Stimulated activated CD4-positive, alpha-beta T cell treated with anti-CD3 and anti-CD28 coated beads, Interleukin-12 subunit alpha, Interleukin-12 subunit beta, amount 100 ng/mL, for 4 hours (primary cell): Measurements from ENCODE around the gene CIB4.

Source experiments
- DNase-seq: peaks from one replicate; pipeline ENCODE4 v3.0.0-alpha.2; 2020

CIB4 gene

DNA sequence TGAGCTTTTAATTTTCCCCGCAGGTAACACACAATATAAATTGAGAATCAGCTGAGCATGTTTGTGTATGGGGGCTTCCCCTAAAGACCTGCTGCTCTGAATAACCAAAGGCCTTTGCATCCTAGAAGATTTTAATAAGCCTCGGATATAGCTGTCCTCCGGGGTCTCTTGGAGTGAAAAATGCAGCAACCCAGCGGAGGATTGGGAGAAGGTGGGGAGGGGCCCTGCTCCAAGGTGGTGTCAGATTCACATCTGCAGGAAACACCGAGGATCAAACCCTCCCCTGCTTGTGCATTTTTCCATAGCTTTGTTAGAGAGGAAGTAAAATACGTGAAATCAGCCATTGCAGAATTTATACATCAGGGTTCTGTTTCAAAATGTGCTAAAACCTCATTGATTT, 100.2 kb downstream of the CIB4 start:
- no peak for DNase-seq

DNA sequence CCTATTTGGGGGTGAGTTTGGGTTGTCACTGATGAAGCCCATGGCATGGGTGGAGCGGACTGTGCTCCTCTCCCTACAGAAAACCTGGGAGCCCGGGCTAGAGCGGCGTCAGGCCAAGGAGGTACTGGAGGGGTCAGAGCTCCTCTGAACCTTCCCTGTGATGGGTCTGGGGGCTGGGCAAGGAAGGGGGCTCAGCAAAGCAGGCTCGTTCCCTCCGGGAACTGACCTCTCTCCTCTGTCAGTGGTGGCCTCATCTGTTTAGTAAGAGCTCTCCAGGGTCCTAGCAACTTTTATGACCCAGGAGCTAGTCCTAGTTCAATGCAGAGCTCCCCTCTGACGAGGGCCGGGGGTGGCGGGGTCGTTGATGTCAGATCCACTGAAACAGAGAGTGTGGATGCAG, 100.9 kb downstream of the CIB4 start:
- DNase-seq: no peak

DNA sequence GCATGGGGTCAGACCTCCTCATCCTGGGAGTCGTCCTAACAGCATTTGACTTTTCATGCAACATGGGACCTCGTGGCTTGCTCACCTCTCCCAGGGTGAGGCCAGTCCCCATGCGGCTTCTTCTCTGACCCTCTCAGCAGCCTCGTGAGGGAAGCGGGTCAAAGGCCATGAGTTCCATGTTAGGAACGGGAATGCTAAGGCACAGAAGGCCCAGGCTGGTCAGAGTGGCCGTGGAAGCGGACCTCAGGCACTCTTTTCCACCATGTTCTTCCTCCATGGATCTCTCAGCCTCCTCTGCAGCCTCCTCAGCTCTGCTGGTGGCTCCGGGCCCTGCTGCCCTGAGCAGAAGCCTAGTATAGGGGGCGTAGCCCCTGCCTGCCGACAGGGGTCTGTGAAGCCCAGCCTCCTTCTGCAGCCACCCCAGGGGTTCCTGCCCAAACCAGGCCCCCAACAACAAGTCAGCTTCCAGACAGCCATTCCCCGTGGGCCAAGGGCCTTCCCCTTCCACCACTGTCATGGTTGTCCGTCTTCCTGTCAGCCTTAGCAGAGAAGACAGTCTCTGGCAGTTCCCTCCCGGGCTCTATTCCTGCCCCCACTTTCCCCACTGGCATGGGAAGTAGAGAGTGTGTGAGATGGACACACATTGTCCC, 103.2 kb downstream of the CIB4 start:
- no peak for DNase-seq

DNA sequence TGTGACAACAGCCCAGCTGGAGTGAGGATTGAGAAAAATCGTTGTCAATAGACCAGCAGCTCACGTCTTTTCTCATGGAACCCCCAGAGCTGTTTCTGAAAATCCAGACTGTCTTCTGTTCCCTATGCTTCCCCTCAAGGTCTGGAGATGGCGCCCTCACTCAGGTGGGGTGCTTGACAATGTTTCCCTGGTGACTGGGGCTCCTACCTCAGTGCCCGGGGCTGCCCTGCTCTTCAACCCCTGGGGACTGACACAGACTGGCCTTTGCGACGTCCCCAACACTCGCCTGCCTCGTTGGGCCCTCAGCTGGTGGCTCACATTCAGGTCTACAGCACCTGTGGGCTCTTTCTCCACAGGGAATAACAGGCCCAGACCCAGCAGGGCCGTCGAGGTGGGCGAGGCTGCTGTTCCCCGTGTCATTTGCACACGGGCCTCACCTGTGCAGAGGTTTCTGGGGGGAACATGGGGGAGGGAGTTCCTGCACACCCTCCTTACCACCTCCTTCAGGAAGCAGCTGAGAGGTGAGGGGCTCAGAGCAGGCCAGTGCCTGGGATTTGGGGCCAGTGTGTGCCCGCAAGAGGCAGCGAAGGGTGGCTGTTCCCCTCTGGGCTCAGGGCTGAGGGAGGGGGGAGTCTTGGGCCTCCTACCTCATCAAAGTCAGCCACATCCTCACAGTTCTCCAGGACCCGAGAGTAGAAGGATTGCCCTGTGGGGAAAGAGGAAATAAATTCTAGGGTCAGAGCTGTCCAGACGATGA, 103.9 kb downstream of the CIB4 start:
- no peak for DNase-seq

DNA sequence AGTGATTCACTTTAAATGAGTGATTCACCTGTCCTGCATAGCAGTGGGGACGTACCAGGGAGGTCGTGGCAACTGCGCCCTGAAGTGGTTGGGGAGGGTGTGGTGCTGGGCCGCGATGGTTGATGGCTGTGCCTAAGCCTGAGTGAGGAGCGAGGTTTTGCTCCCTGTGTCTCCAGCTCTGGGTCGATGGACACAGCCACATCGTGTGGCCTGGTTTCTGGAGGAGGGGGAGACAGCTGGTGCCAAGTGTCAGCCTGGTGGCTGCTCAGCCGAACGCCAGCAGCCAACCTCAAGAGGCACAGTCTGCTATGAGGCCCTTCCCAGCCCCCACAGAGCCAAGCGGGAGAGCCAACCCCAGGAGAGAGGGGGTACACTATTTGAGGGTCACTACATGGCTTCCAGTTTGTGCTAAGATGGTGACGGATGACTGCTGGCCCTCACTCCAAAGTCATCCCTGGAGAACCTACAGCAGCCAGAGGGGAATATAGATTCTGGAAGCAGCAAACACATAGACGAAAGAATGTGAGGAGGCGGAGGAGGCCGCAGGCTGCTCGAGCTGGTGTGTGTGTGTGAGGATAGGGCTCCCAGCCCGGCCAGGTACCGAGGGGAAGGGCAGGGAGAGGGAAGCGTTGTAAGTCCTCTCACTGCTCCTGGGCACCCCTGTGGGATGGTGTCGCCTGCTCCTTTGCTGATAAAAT, 104.6 kb downstream of the CIB4 start:
- DNase-seq: no peak

DNA sequence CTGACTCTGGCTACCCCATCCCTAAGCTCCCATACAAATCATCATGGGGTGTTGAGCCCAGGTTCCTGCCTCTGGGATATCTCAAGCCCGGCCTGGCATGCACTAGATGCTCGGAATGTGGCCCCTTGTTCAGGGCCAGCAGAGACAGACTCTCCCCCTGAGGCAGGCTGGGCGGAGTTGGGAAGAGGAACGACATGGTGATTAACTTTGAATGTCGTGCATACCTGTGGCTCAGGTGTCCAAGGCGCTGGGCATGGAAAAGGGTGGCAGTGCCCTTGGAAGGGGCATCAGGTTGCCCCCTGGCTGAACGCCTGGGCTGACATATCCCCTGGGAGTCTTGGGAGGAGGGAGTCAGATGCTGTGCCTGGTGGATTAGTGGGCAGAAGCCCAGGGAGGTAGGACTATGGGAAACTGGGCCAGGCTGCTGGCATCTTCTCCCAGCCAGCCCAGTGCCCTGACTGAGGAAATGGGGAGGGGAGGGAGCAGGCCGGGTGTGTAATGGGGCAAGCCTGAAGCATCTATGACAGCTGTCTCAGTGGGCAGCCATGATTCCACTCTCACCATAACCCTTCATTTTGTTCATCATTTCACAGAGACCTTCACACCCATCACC, 105.4 kb downstream of the CIB4 start:
- DNase-seq: no peak

DNA sequence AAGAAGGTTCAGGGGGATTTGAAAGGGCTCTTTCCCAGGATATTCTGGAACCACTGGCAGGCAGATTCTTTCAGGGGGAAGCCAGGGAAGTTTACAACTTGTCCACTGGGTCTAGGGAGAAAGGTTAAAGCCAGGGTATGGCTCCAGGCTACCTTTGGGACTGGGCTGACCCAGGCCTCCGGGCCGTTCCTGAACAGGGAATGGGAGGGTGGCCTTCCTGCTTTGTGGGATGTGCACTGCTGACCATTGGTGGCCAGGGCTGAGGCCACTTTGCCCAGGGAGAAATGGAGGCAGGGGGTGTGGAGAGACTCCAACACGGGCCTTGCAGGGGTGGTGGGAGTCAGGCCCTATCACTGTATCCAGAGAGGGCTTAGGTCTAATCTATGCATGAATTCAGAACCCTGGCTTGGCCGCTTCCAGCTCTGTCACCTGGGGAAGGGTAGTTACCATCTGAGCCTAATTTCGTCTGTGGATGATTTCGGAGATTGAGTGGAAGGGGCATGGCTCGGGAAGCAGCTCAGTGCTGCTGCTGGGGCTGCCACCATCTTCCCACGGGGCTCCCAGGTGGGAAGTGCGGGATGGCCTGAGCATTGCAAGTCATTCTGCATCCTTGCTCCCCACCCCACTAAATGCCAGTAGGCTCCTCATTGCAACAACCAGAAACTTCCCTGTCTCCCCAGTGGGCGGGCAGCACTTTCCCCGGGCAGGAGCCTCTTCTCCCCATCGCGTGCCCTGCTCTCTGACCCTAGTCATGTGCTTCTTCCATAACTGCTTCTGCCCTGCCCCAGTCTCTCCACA, 106.1 kb downstream of the CIB4 start:
- no peak for DNase-seq

DNA sequence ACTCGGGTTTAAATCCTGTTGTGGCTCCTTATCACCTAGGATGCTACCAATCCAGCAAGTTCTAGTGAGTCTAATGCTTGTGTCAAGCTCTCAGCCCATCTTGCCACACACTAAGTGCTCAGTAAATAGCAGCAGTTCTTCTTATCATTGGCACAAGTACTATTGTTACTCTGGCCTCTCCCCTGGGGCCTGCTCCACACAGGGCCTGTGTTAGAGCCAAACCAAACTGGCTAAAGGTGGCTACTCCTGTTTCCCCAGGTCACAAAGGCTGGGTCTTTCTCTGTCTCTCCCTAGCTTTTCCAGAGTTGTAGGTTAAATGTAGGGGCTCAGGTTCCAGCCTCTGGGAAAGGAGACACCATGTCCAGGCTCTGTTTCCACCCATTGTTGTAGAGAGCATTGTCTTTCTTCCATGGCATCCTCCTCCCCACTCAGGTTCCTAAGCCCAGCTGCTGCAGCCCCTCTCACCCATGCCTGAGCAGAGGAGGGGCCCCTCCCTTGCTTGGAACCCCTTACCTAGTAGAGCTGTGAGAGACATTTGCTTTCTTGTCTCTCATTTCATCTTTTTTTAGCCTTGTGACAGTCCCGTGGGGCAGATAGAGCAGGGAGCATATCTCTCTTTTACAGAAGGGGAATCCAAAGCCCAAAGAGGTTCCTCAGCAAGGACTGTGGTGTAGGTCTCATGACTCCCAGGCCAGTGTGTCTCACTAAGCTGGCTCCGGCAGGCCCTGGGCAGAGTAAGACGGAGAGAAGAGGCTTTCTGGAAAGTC, 106.9 kb downstream of the CIB4 start:
- DNase-seq: no peak

DNA sequence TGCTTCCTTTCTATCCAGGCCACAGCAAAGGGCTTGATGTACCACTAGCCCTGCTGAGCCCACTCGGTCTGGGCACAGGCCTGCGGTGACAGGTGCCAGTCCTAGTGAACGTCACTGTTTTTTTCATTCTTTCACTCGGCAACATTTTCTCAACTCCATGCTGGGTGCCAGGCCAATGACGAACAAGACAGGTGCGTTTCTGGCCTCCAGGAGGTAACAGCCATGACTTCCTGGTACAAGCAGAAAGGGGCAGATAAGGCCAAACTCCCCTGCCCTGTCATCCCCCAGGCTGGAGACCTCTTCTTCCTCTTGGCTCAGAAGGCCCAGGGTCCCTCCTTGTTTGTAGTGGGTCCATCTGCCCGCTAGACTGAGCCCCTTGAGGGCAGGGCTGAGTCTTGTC, 107.5 kb downstream of the CIB4 start:
- DNase-seq: no peak

DNA sequence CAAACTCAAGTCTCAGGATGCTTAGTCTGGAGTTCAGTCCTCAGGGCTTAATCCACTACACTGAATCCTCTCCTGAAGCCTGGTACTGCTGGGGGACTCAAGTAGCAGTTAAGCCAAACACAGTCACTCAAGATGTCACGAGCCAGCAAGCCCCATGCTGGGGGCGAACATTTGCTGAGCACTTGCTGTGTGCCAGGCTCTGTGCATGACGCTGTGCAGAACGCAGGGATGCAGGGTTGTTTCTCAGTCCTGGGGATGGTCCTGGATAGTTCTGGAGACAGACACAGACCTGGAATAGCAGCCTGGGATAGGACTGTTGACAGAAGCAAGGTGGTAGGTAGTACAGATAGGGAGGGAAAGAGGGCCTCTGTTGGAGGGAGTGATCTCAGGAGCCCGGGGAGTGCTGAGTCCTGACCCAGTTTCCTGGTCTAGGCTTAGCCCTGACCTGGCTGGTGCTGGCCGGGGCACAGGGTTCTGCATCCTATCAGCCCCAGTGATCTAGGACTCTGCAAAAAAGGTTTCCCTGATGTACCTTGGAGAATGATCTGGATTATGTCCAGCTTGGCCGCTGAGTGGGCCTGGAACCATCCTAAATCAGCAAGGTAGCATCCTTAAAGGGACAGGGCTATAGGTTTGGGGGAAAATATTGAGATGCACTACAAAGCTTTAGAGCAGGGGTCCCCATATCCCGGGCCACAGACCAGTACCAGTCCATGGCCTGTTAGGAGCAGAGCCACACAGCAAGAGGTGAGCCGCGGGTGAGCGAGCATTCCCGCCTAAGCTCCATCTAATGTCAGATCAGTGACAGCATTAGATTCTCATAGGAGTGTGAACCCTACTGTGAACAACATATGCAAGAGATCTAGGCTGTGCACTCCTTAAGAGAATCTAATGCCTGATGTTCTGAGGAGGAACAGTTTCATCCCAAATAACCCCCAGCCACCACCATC, 108.6 kb downstream of the CIB4 start:
- DNase-seq: no peak
